ENCODE measurements around the gene FDXR. TPM values are rescaled to one million over a fixed set of nuclear protein-coding genes. Genes with fewer than 3 reads are reported as not detected.
A peak's percentile ranks its signal among the peaks of the same experiment; 100 is the strongest.

Gene FDXR
- total and polyA plus RNA-seq, 2 donors (not counting 1 experiment from before 2014, with no cell fraction given): 4.6 to 7.0 TPM

DNA sequence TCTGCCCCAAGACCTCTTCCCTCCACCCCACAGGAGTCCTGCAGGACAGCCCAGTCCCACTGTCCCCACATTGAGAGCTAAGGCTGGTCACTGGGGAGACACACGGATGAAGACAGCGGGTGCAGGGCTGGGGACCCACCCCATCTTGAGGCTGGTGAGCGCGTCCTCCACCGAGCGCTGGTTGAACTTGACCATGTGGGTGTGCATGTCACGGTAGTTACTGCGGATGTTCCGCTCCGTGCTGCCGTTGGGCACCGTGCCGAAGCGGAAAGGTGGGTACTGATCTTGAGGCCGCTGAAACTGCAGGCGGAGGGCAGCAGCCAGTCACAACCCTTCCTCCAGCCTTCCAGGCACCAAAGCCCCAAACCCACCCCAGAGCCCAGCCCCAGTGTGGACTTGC lies 26.2 kb downstream of the FDXR start:
- 96% methylated on average over 14 of the region's 16 CpGs for WGBS (ENCODE audit: insufficient coverage)

GRCh38 chr17:74843352-74843627 lies 29.5 kb downstream of the FDXR start:
- Histone ChIP-seq H4K20me1 (ENCODE audit: control insufficient read depth, insufficient read depth, low read length, poor library complexity, severe bottlenecking) (no peaks in the 10 kb centered on the region), H3K4me2 (replicated peaks; ENCODE audit: low read depth, low read length, poor library complexity, severe bottlenecking) (peak overlapping the region; percentile 79), H3K9me3 (ENCODE audit: control extremely low read depth in 1 of 3, control insufficient read depth in 2 of 3, insufficient read depth in 1 of 3, low read length in 2 of 3) (peaks cover 0 to 12% (median 0%) of the 10 kb centered on the region in 3 donors), H3K36me3 (replicated peaks in 1 of 2; ENCODE audit: control extremely low read depth in 1 of 2, control insufficient read depth in 1 of 2, extremely low read depth in 1 of 2, insufficient read depth in 2 of 2, low read length in 1 of 2) (no peaks in the 10 kb centered on the region), H3K4me1 (ENCODE audit: control insufficient read depth in 2 of 2, insufficient read depth in 2 of 2, low read length in 2 of 2) (peaks cover 26 to 28% of the 10 kb centered on the region in 2 donors), H3K4me3 (ENCODE audit: control extremely low read depth in 1 of 5, extremely low read depth in 1 of 5, insufficient read depth in 1 of 5, low read depth in 2 of 5, low read length in 4 of 5) (no peak overlapping the region), H3K79me2 (ENCODE audit: control insufficient read depth, insufficient read depth, low read length) (no peaks in the 10 kb centered on the region), H2AFZ (ENCODE audit: insufficient read depth, low read depth, low read length, poor library complexity, severe bottlenecking) (no peak overlapping the region), H3K27ac (ENCODE audit: low read length in 2 of 2) (no peak overlapping the region), H3K27me3 (replicated peaks in 1 of 4; ENCODE audit: control extremely low read depth in 1 of 4, control insufficient read depth in 3 of 4, insufficient read depth in 4 of 4, low read length in 3 of 4) (peaks cover 0 to 22% (median 9%) of the 10 kb centered on the region in 4 experiments), H3K9ac (ENCODE audit: low read length) (no peak overlapping the region)
- ATAC-seq (ENCODE audit: low read depth): no peak
- no peak overlapping the region for H3K27ac Mint-ChIP-seq
- intact Hi-C loops (cut with micrococcal nuclease): no loop called here
- no peaks in the 10 kb centered on the region for H3K9me3 Mint-ChIP-seq (ENCODE audit: insufficient read depth)
- WGBS (ENCODE audit: insufficient coverage): 49% methylated on average over 26 of the region's 26 CpGs
- no peak for TF ChIP-seq EZH2 (IDR thresholded peaks at IDR 0.05; ENCODE audit: borderline replicate concordance, insufficient read depth, low read depth, low read length, poor library complexity, severe bottlenecking)
- TF ChIP-seq CTCF (IDR thresholded peaks at IDR 0.05): no peak
- DNase-seq: no peak
- peaks cover 25% of the 10 kb centered on the region for H3K4me1 Mint-ChIP-seq
- CTCF ChIA-PET: interaction anchor here (0.8 to 2.1 kb wide), 8 partner anchors 9 to 52 kb away, joined by 3 to 13 read pairs (median 6); no protein-coding TSS in a partner anchor
- H3K4me3 Mint-ChIP-seq: peak overlapping the region; percentile 32
- POLR2A ChIA-PET: no interaction called here
- peaks cover 17% of the 10 kb centered on the region for H3K27me3 Mint-ChIP-seq

More for the DNA sequence above, 26.2 kb downstream of the FDXR start:
- CTCF ChIA-PET: interaction anchor here (0.9 to 2.4 kb wide), 2 partner anchors 16 to 55 kb away, joined by 3 to 8 read pairs; no protein-coding TSS in a partner anchor
- Mint-ChIP-seq H3K27ac (no peak overlapping the region), H3K27me3 (peaks cover 33% of the 10 kb centered on the region), H3K4me3 (no peak overlapping the region), H3K9me3 (ENCODE audit: insufficient read depth) (no peaks in the 10 kb centered on the region), H3K4me1 (peaks cover 11% of the 10 kb centered on the region)
- Histone ChIP-seq H3K36me3 (replicated peaks in 1 of 2; ENCODE audit: control extremely low read depth in 1 of 2, control insufficient read depth in 1 of 2, extremely low read depth in 1 of 2, insufficient read depth in 2 of 2, low read length in 1 of 2) (no peaks in the 10 kb centered on the region), H3K9me3 (ENCODE audit: control extremely low read depth in 1 of 3, control insufficient read depth in 2 of 3, insufficient read depth in 1 of 3, low read length in 2 of 3) (peaks cover 0 to 17% (median 0%) of the 10 kb centered on the region in 3 donors), H3K27ac (ENCODE audit: low read length in 2 of 2) (no peak overlapping the region), H3K79me2 (ENCODE audit: control insufficient read depth, insufficient read depth, low read length) (no peaks in the 10 kb centered on the region), H3K4me1 (ENCODE audit: control insufficient read depth in 2 of 2, insufficient read depth in 2 of 2, low read length in 2 of 2) (peaks cover 13 to 15% of the 10 kb centered on the region in 2 donors), H4K20me1 (ENCODE audit: control insufficient read depth, insufficient read depth, low read length, poor library complexity, severe bottlenecking) (no peaks in the 10 kb centered on the region), H3K9ac (ENCODE audit: low read length) (no peak overlapping the region), H3K27me3 (replicated peaks in 1 of 4; ENCODE audit: control extremely low read depth in 1 of 4, control insufficient read depth in 3 of 4, insufficient read depth in 4 of 4, low read length in 3 of 4) (peaks cover 0 to 42% (median 15%) of the 10 kb centered on the region in 4 experiments), H3K4me2 (replicated peaks; ENCODE audit: low read depth, low read length, poor library complexity, severe bottlenecking) (no peak overlapping the region), H2AFZ (ENCODE audit: insufficient read depth, low read depth, low read length, poor library complexity, severe bottlenecking) (no peak overlapping the region), H3K4me3 (ENCODE audit: control extremely low read depth in 1 of 5, extremely low read depth in 1 of 5, insufficient read depth in 1 of 5, low read depth in 2 of 5, low read length in 4 of 5) (no peak overlapping the region)
- ATAC-seq (ENCODE audit: low read depth) (no peak), DNase-seq (no peak)
- intact Hi-C loops (cut with micrococcal nuclease): no loop called here
- no peak for TF ChIP-seq CTCF (IDR thresholded peaks at IDR 0.05)
- TF ChIP-seq EZH2 (IDR thresholded peaks at IDR 0.05; ENCODE audit: borderline replicate concordance, insufficient read depth, low read depth, low read length, poor library complexity, severe bottlenecking): no peak
- POLR2A ChIA-PET: interaction anchor here (0.6 kb wide), 1 partner anchor 204 kb away, joined by 3 read pairs; no protein-coding TSS in a partner anchor
